ENCODE measurements around the gene DERA.

- TF ChIP-seq, protein P1, sequence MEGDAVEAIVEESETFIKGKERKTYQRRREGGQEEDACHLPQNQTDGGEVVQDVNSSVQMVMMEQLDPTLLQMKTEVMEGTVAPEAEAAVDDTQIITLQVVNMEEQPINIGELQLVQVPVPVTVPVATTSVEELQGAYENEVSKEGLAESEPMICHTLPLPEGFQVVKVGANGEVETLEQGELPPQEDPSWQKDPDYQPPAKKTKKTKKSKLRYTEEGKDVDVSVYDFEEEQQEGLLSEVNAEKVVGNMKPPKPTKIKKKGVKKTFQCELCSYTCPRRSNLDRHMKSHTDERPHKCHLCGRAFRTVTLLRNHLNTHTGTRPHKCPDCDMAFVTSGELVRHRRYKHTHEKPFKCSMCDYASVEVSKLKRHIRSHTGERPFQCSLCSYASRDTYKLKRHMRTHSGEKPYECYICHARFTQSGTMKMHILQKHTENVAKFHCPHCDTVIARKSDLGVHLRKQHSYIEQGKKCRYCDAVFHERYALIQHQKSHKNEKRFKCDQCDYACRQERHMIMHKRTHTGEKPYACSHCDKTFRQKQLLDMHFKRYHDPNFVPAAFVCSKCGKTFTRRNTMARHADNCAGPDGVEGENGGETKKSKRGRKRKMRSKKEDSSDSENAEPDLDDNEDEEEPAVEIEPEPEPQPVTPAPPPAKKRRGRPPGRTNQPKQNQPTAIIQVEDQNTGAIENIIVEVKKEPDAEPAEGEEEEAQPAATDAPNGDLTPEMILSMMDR (conservative IDR thresholded peaks at IDR 0.05), result no peak
- TF ChIP-seq EZH2 (IDR thresholded peaks at IDR 0.05; ENCODE audit: low read depth), result no peak
Measured at GRCh38 chr12:15996254-15996653, 85.1 kb downstream of the DERA start.
